Cardiac fibroblast (primary cell): ENCODE measurements around the gene SCUBE1.

ENCODE experiments used
- DNase-seq, 2 donors: peaks; one replicate each; pipeline versions ENCODE4 v3.0.0 to v3.0.0-alpha.2; 2010; ENCODE audit warnings: low read depth in 2 of 2
- H3K4me3 ChIP-seq, 2 donors: replicated peaks in 1 of 2; 1 replicate in 1 of 2; 2 replicates in 1 of 2; pipeline ENCODE4 v1.5.1; 2011; ENCODE audit warnings: low read depth in 2 of 2, low read length in 2 of 2, mild to moderate bottlenecking in 2 of 2, moderate library complexity in 1 of 2
- CTCF ChIP-seq: IDR thresholded peaks from one replicate; pipeline ENCODE4 v1.5.1; 2011; ENCODE audit warnings: low read depth, mild to moderate bottlenecking, low read length, inconsistent platforms

Gene SCUBE1

GRCh38 chr22:43260331-43261231, 82.6 kb downstream of the SCUBE1 start:
- DNase-seq, result no peak
- no peak for TF ChIP-seq CTCF
- no peak overlapping the region for H3K4me3 ChIP-seq

- TF ChIP-seq CTCF, result no peak
- H3K4me3 ChIP-seq, result no peak overlapping the region
- DNase-seq, result no peak
Measured at GRCh38 chr22:43257961-43258360, 85.2 kb downstream of the SCUBE1 start.

GRCh38 chr22:43257549-43257948, 85.6 kb downstream of the SCUBE1 start:
- no peak overlapping the region for H3K4me3 ChIP-seq
- TF ChIP-seq CTCF, result no peak
- no peak for DNase-seq

- DNase-seq, result no peak
- TF ChIP-seq CTCF, result no peak
- H3K4me3 ChIP-seq, result no peak overlapping the region
Measured at GRCh38 chr22:43256976-43257545, 86.1 kb downstream of the SCUBE1 start.

GRCh38 chr22:43256569-43256968, 86.6 kb downstream of the SCUBE1 start:
- no peak for TF ChIP-seq CTCF
- no peak for DNase-seq
- no peak overlapping the region for H3K4me3 ChIP-seq

GRCh38 chr22:43255299-43255698, 87.9 kb downstream of the SCUBE1 start:
- DNase-seq, result no peak
- no peak for TF ChIP-seq CTCF
- no peak overlapping the region for H3K4me3 ChIP-seq

GRCh38 chr22:43253839-43254238, 89.3 kb downstream of the SCUBE1 start:
- H3K4me3 ChIP-seq, result no peak overlapping the region
- no peak for TF ChIP-seq CTCF
- DNase-seq, result no peak
